HG03108 (cell line): ENCODE data around the gene MRPL47.

Experiments
- ATAC-seq: cut with Tn5 transposase; IDR thresholded peaks from one replicate; pipeline ENCODE4 v1.9.1; 2021; ENCODE audit warnings: moderate library complexity; ENCODE audit not compliant: unreplicated experiment

Gene MRPL47

DNA sequence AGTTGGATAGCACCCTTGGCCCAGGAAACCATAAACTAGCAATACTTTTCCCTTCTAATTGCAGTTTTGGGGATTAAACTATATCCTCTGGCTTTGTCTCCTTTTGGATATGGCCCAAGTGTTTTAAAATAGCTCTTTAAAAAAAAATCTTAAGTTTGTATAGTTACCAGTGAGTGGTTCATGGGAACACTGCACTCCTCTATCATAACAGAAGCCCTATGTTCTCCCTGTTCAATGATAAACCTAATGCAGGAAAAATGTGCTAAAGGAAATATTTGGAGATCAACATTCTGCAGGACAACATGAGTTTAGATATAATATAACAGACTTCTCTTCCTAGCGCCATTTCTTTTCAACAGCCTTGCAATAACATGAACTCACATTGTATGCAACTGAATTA, 13.1 kb downstream of the MRPL47 start:
- ATAC-seq: no peak

DNA sequence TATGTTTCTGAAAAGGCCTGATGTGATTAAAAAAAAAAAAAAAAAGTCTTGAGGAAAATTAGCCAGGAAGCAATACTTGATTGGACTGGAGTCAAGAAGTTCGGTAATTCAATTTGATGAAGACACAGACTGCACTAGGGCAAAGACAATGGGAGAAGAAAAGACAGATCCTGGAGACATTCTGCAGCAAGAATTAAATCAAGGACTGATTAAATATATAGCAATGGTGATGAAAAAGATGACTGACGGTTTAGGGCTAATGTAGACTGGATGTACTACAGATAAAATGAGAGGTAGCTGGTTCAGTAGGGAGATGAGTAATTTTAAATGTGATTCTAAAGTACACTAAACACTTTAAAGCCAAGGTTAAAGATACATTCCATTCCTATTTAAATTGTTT, 13.8 kb downstream of the MRPL47 start:
- no peak for ATAC-seq

DNA sequence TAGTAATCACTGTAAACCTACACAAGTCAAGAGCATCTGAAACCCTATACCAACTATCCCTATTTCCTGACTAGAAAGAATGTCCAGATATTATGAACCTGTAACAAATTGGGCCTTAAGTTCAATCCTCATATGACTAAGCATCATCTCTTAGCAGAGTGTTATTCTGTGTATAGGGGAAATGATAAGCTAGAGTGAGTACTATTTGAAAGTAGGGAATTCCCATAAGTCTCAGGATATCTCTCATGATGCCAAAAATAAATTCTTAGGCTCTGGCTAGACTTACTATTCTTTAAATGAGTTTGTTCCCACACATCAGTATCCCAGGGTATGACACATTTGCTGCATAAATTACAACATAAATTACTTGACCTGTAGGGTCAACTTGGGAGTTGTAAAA, 15.3 kb downstream of the MRPL47 start:
- no peak for ATAC-seq

DNA sequence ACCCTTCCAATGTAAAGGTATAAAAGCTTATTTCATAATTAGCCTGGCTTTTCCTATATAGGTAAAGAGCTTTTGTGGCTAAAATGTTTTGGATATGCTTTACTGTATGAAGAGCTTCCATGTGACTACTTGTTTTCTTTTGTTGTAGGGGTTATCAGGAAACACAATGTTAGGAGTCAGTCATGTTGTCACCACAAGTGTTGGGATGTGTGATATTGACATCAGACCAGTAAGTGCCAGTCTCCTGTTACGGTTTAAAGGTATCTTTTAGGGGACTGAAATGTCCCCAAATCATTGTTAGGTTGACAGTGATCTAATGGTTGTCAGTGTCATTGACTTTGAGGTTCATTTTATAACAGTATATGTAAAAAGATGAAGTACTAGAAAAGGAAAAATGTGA, 23.4 kb downstream of the MRPL47 start:
- no peak for ATAC-seq

DNA sequence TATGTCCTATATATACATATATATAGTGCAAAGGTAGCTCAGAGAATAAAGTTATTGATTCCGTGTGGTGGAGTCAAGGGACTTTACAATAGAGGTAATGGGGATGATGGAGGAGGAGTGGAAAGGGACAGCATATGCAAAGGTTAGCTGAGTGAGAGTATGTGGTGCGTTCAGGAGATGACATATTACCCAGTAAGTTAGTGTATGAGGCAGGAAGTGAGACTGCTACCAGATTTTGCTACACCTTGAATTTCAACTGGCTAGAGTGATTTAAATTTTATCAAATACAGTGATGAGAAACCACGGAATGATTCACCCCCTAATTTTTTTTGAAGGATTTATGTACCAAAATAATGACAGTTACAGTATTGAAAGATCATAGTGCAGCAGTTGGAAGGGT, 38.9 kb downstream of the MRPL47 start:
- no peak for ATAC-seq

DNA sequence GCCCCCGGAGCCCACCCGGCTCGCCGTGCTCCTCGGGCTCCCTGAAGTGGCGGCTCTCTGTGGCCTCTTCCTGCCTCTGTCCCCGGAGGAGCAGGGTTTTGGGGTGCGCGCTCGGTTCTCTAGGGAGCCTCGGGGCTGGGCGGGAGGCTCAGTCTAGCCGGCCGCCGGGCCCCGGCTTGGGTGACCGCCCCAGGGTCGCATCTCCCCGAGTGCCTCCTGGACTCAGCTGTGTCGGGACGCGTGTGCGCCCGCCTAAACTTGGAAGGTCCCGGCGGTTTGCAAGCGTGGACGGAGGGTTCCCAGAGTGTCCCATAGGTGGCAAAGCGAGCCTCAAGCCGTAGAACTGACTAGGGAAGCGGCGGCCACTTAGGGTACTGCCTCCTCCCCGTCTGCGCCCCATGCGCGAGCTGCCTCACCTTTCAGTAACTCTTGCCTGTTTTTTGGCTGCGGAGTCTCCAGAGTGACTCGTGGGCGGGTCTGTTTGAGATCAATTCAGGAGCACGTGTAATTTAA, 41.1 kb downstream of the MRPL47 start:
- peak; percentile 38 for ATAC-seq

DNA sequence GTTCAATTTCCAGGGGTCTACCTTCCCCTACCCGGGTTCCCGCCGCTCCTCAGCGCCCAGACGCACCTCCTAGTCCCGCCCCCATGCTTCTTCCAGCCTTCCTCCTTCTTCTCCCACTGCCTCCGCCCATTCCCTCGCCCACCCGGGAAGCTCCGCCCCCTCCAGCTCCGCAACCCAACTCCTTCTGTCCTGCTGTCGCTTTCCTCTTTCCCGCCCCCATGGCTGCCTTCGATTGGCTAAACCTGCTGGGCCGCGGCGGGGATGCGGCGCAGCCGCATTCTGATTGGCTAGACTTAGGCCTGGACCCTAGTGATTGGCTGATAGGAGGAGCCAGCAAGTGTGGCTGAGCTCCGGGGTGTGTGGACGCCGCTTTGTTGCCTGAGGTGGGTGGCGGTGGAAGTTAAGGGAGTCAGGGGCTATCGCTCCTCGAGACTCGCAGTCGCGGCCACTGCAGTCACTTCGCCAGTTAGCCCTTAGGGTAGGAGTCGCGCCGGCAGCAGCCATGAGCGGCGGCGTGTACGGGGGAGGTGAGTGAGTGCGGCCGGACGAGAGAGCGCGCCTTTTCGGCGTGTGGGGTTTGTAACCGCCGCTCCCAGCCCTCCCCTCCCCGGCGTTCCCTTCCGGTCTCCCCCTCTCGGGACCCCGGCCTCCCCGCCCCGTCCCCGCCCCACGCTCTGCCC, 41.7 kb downstream of the MRPL47 start, which contains the start of gene ACTL6A:
Gene ACTL6A, plus strand, starts transcription at position 336 of the 680 bp plus-strand sequence. Its CDS starts 167 bp downstream, at position 503.
- peak; percentile 92 for ATAC-seq

DNA sequence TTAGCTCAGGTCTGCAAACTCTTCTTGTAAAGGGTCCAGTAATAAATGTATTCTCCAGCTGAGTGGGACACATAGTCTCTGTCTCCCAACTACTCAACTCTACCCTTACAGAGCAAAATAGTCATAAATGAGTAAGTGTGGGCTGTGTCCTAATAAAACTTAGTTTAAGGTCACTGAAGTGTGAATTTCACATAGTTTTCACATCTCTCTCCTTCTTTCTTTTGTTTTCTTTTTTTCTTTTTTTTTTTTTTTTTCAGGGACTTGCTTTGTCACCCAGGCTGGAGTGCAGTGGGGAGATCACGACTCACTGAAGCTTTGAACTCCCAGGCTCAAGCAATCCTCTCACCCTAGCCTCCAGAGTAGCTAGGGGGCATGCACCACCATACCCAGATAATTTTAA, 43.6 kb downstream of the MRPL47 start:
- no peak for ATAC-seq

DNA sequence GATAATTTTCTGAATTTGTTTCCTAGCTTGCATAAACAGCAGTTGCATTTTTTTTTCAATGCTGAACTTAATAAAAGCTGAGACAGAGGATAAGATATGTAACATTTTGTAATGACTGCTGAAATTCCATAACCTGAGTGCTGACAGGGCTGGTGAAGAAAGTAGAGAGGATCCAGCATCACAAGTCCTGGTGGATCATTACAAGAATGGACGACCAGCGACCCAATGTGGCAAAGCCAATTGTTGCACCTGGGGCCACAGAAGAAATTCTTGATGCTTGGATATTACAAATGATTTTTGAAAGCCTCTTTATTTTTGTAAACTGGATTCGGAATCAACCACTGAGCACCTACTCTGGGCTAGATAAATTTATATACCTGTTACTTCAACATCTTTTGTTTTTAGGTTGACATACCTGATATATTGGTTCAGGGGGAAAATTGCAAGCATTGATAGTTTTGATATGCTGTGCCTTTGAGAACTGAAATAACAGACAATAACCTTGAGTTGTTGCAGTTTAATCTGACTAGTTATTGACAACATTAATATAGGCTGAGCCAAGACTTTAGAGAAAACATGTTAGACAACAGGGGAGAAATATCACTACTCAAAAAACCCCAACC, 45.6 kb downstream of the MRPL47 start:
- ATAC-seq: no peak

DNA sequence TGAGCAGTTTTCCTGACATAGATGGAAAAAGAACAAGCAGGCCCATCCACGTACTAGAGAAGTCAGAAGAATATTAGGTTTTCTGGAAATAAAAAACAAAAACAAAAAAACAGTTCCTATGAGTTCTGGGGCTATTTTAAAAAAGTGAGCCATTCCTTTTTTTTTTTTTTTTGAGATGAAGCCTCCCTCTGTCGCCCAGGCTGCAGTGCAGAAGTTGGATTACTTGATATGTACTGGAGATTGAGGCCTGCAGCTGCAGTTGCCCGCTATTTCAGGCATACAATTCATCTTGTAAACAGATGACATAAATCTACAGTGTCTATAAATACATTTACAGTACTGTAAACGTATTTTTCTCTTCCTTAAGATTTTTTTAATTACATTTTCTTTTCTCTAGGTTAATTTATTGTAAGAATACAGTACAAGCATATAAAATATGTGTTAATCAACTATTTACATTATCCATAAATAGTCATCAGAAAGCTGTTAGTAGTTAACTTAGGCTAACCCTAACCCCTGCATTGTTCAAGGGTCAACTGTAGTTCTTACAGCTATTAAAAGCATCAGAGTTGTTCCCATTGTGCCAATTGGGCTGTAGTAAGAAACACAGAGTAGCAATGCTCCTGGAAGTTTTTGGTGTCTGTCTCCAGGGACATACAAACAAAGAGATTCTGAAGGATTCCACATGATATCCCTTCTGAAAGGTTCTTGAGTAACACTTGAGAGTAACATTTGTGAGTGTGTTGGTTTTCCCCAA, 52.9 kb downstream of the MRPL47 start:
- ATAC-seq: no peak

DNA sequence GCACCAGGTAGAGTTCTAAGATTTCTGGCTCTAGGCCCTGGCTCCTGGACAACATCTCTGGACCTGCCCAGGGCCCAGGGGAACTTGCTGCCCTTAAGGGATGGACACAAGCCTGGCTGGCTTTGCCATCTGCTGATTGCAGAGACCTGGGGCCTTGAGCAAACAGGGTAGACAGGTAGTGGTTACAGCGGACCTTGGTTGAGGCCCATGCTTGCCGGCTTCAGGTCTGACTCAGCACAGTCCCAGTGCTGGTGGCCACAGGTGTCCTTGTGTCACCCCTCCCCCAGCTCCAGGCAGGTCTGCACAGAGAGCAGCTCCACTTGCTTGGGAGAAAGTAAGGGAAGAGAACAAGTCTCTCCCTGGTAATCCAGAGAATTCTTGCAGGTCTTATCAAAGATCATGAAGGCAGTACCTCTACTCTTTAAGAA, 57.6 kb downstream of the MRPL47 start:
- ATAC-seq: no peak

DNA sequence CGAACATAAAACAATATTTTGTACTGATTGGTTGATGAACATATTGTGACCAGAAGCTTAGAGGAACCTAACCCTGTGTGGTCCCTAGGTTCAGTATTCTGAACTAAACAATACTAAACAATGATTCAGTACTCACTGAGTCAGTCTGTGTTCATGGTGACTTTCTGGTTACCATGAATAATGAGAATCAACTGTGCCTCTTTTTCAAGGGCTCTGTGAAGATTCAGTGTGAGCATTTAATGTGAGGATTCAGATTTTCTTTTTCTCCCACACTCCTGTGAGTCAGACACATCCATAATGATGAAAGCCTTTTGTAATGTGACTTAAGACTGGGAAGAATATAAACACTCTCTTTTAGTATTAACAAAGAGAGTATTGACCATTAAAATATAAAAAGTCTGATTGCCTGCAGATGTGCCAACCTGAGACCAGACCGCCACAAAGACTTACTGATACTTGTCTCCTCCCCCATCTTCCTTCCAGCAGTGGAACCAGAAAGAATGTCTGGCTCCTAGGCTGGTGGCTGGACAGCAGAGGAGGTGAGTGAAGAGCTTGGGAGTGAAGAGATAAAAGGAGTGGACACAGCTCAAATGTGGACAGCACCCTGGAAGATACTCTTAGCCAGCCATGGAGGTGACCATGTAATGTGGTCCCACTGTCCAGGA, 59.3 kb downstream of the MRPL47 start:
- no peak for ATAC-seq

DNA sequence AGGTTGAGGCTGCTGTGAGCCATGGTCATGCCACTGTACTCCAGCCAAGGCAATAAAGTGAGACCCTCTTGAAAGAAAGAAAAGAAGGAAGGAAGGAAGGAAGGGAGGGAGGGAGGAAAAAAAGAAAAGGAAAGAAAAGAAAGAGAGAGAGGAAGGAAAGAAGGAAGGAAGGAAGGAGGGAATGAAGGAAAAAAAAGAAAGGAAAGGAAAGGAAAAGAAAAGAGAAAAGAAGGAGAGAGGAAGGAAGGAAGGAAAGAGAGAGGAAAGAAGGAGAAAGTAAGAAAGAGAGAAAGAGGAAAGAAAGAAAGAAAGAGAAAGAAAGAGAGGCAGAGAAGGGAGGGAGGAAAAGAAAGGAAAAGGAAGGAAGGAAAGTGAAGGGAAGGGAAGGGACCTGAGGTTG, 62.1 kb downstream of the MRPL47 start:
- ATAC-seq: no peak

DNA sequence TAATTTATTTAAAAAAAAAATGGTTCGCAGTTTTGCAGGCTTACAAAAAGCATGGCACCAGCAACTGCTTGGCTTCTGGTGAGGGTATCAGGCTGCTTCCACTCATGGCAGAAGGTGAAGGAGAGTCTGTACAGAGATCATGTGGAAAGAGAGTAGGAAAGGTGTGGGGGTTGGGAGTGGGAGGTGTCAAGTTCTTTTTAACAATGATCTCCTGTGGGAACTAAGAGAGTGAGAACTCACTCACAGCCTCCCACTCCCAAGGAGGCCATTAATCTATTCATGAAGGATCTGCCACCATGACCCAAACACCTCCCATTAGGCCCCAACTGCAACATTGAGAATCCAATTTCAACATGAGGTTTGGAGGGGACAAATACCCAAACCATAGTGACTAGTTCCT, 62.8 kb downstream of the MRPL47 start:
- no peak for ATAC-seq

DNA sequence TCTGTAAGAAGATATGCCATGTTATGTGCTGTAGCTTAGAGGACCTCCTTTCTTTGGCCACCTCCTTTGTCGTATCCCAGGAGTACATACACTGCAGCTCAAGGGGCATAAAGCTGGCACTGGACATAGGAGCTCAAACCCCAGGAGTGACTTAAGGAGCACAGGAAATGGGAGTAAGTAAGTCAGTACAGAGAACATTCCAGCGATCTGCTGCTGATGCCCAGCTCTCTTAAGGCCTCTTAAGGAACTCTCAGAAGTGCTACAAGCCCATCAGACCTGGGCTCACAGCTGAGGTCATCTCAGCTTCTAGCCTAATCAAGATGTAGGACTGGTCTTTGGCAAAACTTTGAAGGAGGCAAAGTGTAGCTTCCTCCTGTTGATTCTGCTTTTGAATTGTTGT, 63.3 kb downstream of the MRPL47 start:
- ATAC-seq: no peak
